Effector CD4-positive, alpha-beta T cell (primary cell): Measurements from ENCODE around the gene OR51M1.

Experiments
- DNase-seq: peaks from one replicate; pipeline ENCODE4 v3.0.0-alpha.2; 2020

The OR51M1 gene

DNA sequence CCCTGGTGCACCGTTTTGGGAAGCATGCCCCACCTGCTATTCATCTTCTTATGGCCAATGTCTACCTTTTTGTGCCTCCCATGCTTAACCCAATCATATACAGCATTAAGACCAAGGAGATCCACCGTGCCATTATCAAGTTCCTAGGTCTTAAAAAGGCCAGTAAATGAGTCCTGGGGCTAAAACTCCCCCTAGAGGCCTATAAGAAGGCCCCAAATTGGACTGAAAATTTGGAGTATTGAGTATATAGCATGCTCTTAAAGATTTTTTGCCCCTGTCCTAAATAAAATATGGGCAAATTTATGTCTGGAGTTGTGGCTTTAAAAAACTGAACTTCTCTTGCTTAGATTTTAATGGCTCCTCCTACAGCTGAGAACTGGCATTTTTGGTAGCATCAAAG is 6.6 kb downstream of the OR51M1 start:
- no peak for DNase-seq

DNA sequence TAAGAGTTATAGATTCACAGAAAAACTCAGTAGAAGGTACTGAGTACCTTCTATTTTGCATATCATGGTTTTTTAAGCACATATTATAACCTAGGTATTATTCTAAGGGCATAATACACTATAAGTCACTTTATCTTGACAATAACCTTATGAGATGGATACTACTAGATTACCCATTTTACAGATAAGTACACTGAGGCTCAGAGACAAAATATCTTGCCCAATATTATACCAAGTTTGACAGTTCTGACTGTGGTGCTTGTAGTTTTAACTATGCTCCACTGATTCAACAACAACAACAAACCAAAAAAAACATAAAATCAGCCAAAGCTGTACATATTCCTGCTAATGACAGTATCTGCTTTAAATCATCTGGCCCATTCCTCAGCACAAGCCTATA is 10.5 kb downstream of the OR51M1 start:
- DNase-seq = no peak

DNA sequence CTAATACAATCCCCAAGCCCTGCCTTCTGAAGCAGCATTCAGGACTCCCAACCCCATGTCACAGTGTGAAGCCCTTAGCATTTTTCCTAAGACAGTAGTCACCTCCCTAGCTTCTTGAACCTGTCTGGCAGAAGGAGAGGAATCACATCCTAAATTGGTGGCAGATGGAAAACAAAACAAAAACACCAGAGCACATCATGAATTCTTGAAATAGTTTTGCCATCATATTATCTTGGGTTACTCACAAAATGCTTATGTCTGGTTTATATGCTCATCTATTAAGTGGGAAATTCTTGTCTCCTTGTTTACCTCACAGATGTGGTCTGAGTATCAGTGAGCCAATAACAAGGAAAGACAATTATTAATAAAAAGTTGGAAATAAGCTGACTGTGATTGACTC is 15.3 kb downstream of the OR51M1 start:
- DNase-seq = no peak

DNA sequence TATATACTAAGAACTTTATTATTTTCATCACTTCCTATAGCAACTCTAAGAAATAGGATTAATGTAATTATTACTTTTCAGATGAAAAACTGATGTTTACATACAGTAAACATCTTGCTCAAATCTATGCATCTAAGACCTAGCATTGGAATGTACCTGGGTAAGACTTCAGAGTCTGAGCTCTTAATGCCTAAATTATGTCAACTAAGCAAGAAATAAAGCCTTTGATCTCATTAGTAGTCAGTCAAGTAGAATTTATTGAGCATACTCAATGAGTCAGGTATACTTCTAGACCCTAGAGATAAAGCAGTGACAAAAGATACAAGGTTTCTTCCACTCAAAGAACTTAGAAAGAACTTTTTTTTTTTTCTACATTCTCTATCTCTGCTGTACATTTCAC is 21.6 kb downstream of the OR51M1 start:
- DNase-seq = no peak

DNA sequence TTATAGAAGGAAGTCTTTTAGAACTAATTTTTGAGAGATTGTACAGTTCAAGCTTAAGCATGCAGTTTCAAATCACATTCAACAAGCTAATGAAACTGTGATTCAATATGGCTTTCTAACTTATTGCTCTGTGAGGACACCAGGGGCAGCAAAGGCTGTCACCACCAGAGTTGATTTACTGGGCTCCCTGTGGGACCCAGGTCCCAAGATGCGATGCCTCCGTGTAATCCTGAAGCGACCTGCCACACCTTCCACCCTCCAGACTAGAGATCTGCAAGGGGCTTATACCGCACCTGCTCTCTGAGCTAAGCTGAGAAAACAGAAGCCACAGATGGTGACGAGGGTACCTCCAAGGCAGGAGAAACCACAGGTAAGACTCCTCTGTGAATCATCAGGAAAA is 37.4 kb downstream of the OR51M1 start:
- DNase-seq = no peak

DNA sequence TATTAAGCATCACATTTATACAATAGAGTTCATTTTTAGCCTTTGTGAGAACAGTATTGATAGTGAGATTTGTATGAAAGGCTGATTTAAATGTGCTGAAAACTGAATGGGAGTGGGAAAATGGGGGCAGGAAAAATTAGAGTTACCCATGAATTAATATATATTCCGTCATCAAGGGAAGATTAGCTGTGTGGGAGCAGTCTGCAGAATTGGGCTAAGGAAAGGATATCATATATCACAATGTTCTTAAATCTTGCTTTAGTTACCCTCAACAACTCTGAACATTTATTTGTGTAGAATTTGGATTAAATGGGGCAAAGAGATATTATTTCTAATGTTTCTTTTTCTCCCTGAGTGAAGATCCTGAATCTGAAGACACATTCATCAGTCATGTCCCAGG is 38.2 kb downstream of the OR51M1 start, which contains the start of gene OR51Q1:
TSS of gene OR51Q1 (plus strand) at position 301 of the 400 bp plus-strand sequence. CDS start at position 391, 90 bp downstream.
- no peak for DNase-seq

DNA sequence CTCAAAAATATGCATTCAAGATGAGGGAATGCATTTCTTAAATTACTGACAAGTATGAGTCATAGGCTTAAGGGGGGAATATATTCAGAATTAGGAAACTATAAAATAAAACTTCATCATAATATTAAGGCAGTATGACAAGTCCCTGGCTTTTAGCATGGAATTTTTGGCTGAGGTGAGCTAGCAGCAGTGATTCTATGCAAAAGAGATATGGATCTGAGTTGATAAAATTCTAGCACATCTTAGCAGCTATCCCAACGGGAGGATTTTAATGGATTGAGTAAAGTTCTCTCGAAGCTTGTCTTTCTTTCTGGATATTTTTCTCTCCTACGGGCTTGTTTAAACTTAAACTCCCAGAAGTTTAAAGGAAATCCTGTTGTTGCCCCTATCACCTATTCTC is 39.5 kb downstream of the OR51M1 start:
- no peak for DNase-seq

DNA sequence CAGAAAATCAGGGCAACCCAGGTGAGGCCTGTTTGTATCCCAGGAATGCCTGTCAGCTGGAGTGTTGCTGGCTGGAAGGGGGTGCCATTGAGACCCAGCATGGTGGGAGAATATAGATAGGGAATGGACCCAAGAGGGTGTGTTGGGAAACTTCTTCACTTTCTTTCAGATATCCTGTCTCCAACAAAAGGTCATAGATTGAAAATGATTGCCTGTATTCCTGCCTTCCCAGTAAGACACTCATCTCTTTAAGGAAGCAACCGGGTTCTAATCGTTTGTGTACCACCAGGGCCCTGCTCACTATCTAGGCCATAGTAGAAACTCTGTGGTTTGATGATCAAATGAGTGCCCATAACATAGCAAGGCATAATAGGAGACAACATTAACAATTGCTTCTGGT is 57.8 kb downstream of the OR51M1 start, which contains the start of gene OR51I1:
TSS of gene OR51I1 (minus strand) at position 101 of the 400 bp plus-strand sequence. CDS start at position 101, 0 bp downstream.
- no peak for DNase-seq
